Activated T-helper 1 cell treated with anti-CD3 and anti-CD28 coated beads, Interleukin-2, amount 50 U/mL, for 16 hours (primary cell): Measurements from ENCODE around the gene ITGAD.
"Not testable (repeated sequence)": the region's sequence is repeated elsewhere in the genome, so short reads cannot be mapped to it uniquely, and the experiment has no call there.

Source experiments
- DNase-seq, 2 donors: peaks; one replicate each; pipeline ENCODE4 v3.0.0-alpha.2; 2020; ENCODE audit warnings: low read depth in 1 of 2, low spot score in 1 of 2

The ITGAD gene

DNA sequence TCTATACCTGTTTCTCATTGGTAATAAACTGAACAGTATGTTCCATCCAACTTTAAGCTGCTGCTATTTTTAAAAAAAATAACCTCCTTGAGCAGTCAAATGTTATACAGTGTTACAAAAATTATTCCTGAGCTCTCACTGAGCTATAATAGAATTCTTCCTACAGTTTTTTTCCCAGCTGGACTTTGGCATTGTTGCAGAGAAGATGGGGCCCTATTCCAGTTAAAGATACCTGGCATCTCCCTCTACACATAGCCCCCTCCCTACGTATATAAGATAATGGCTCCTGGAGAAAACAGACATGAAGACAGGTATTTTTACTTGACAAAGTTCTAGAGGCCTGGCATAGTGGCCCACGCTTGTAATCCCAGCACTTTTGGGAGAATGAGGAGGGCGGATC lies 36.7 kb downstream of the ITGAD start:
- no peak for DNase-seq

DNA sequence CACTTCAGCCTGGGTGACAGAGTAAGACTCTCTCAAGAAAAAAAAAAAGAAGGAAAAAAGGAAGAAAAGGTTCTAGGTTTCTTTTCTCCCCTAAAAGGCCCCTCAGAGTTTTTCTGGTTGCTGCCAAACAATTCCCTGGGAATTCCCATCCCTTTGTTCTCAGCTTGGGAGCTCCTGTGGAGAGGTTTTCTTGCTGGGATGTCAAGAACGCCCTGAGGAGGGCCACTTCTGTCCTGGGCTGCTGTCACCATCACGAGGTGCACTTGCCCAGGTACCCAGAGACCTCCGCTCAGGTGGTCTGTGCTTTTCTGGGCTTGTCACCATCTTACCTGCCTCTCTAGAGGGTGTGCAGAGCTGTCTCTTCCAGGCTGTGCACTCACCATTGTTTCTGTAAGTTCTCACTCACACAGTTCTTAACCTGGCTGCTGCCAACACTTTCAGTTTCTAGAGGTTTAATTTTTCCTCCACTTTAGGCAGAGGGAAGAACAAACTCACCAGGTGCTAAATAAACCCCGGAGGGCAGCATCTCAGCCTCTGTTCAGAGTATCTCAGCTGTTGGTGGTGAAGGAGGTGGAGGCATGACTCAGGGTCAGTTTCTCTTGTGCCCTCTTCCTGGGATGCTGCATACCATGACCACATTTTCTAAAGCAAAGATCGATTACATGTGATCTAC lies 37.4 kb downstream of the ITGAD start:
- DNase-seq, result no peak

DNA sequence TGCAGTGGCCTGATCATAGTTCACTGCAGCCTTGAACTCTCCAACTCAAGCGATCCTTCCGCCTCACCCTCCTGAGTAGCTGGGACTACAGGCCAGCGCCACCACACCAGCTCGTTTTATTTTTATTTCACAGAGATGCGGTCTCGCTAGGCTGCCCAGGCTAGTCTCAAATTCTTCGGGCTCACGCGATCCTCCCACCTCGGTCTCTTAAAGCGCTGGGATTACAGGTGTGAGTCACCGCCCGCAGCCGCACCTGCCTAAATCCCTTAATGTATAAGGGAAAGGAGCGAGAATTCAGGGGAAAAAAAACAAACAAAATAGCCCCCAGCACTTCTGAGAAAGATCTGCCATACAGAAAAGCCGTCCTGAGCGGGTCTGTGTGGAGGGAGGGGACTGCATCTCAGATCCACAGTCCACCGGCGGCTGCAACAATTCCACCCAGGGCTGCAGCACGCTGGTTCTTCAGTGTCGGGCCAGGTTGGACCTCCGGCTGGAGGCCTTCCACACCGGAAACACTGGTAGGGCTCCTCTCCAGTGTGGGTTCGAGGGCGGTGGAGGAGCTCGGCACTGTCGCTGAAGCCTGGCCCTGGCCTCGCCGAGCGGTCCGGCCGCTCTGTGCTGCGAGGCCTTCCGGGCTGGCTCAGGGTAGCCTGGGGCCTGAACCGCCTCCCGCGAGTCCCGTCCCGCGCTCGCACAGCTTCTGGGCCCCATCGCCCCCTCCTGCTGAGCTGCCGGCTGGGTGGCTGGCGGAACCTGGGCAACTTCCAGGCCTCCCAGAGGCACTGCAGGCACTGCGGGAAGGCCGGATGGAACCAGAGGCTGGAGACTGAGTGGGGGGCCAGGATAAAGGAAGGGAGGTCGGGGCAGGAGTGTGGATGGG lies 42.4 kb downstream of the ITGAD start:
- DNase-seq, result no peak

DNA sequence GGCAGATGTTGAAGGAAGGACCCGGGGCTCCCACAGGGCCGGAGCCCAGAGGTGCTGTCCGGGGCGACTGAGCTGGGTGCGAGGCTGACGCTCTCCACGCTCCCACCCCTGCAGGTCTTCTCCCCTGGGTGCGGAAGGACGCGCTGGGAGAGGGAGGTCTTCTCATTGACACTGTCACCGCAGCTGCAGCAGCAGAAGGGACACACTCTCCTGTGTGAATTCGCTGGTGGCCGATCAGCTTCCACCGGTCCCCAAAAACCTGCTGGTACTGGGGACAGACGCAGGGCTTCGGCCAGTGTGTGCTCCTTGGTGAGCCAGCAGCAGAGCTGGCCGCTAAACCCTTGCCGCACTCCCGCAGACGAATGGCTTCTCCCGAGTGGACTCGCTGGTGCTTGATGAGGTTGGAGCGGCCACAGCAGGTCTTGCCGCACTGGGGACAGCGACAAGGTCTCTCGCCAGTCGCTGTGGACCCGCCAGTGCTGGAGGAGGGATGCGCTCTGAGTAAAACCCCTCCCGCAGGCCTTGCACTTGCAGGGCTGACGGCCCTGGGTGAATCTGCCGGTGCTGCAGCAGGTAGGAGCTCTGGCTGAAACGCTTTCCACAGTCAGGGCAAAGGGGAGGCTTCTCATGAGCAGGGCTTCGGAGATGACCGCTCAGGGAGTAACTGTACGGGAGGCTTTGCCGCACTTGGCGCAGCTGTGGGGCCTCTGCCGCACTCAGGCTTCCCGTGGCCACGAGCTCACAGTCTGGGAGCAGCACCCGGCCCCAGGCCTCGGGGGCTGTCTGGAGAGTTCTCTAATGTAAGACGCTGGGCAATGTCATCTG lies 43.3 kb downstream of the ITGAD start:
- no peak for DNase-seq

DNA sequence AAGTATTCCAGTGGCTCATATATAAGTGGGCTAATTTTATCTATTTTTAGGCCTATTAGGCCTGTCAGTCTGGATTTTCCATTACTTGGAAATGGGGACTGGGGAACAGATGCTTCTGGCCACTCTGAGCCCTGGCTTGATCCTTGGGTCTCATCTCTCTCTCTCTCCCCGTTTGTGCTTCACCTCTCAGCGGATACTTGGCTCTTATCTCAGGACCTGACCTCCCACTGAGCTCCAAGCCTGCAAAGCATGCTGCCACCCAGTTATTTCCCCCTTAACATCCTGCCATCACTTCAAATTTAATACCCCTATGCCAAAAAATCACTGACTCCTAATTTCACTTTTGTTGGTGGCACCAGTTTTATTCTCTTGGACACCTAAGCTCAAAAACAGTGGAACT lies 45.3 kb downstream of the ITGAD start:
- DNase-seq, result no peak

DNA sequence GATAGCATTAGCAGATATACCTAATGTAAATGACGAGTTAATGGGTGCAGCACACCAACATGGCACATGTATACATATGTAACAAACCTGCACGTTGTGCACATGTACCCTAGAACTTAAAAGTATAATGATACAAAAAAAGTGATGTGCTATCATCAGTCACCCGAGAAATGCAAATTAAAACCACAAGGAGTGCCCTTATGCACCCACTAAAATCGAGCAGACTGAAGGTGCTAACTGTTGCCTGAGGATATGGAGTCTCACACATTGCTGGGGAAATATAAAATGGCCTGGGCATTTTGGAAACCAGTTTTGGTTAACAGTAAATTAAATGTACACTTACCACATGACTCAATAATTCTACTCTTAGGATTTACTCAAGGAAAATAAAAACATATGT lies 45.9 kb downstream of the ITGAD start:
- not testable (repeated sequence) for DNase-seq

DNA sequence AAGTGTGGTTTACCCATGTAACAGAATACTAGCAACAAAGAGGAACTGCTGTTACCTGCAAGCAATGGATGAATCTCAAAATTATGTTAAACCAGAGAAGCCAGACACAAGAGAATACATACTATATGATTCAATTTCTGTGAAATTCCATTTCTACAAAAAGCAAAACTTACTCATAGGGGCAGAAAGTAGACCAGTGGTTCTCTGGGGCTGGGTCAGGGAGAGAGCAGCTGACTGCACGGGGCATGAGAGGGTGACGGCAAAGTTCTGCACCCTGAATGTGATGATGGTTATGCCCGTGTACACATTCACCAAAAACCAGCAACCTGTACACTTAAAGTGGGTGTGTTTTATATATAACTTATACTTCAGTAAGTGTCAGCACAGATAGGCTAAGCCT lies 46.4 kb downstream of the ITGAD start:
- DNase-seq, result no peak

DNA sequence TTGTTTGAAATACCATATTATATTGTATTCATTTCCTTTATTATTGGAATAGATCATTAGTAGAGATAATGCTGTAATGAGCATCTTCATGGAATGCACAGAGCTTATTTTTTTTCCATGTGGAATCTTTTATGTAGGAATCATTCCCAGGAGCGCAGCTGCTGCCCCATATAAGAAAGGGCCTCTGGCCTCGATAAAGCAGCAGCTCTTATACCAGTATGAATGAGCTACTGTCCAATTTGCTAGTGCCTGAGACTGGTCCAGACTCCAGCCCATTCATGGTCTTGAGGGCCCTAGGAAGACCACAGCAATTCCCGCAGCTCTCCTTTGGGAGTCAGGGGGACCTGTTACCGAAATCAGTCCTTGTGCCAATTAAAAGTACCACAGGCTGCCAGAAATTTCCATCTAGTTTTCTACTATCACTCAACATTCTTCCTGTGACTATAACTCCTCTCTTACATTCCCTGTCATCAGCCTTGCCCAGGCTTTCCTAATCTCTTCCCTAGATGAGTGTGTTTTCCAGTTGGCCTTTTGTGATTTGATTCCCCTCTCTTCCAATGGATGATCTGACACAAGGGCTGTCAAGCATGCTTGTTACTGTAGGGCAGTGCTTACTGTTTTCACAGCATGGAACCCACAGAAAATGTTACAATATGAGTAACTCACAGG lies 47.5 kb downstream of the ITGAD start:
- DNase-seq, result no peak

DNA sequence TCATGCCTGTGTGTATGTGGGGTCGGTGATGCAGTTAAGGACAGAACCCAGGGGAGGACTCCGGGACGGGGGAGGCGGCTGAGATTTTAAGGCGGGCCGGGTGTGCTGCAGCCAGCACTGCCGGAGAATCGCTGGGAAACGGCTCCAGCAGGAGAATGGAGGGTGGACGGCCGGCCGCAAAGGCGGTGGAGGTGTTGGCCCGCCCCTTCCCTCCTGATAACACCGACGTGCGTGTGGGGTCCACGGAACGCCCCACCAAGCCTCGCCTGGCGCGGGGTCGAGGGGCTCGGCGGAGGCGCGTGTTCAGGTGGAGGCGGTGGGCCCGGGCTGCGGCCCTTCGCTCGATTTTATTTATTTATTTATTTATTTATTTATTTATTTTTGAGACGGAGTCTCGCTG lies 48.8 kb downstream of the ITGAD start:
- DNase-seq, result no peak

DNA sequence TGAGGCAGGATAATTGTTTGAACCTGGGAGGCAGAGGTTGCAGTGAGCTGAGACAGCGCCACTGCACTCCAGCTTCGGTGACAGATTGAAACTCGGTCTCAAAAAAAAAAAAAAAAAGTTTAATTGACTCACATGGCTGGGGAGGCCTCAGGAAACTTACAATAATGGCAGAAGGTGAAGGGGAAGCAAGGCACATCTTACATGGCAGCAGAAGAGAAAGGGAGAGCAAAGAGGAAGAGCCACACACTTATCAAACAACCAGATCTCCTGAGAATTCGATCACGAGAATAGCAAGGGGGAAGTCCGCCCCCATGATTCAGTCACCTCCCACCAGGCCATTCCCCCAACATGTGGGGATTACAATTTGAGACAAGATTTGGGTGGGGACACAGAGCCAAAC lies 52.8 kb downstream of the ITGAD start:
- not testable (repeated sequence) for DNase-seq

DNA sequence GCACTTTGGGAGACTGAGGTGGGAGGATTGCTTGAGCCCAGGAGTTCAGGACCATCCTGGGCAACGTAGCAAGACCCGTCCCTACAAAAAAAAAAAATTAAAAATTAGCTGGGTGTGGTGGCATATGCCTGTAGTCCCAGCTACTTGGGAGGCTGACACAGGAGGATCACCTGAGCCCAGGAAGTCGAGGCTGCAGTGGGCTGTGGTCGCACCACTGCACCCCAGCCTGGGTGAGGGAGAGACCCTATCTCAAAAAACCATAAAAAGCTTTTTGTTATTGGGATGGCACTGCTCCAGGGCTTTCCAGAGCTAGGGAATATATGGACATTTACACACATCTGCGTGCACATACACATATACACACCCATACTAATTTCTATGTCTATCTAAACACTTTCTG lies 58.1 kb downstream of the ITGAD start:
- DNase-seq, result no peak

DNA sequence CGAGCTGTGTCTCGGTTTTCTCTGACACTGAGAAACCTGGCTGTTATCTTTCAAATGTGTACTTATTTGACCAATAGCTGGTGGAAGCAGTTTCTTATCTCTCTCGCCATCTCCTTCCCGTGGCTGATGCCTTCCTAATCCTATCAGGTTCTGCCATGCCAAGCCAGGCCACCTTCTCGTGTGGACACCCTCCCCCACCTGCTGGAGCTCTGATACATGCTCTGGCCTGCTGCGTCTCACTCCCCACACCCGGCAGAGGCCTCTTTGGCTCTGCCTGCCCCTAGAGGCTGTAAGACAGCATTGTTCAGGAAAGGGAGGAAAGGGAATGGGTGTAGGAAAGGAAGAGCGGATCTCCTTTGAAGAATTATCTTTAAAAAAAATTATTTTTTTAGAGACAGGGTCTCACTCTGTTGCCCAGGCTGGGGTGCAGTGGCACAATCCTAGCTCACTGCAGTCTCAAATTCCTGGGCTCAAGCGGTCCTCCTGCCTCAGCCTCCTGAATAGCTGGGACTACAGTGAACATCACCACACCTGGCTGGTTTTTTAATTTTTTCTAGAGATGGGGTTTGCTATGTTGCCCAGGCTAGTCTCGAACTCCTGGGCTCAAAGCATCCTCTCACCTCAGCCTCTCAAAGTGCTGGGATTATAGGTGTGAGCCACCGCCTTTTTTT lies 58.7 kb downstream of the ITGAD start:
- DNase-seq, result no peak

DNA sequence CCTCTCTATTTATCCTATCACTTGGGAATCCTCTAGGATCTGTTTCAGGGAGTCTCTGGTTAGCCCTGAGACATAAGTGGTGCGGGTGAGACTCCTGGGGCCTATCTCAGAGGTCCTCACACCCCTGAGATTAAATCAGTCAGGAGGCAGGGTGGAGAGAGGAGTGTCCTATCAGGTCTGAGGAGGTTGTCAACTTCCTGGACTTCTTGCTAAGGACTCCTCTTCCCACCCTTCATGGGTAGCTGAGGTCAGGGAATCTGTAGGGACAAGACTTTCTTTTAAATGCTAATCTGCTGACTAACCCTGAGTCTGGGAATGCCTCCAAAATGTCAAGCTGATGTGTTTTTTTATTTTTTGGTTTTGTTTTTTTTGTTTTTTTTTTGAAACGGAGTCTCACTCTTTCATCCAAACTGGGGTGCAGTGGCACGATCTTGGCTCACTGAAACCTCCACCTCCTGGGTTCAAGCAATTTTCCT lies 59.5 kb downstream of the ITGAD start:
- no peak for DNase-seq

DNA sequence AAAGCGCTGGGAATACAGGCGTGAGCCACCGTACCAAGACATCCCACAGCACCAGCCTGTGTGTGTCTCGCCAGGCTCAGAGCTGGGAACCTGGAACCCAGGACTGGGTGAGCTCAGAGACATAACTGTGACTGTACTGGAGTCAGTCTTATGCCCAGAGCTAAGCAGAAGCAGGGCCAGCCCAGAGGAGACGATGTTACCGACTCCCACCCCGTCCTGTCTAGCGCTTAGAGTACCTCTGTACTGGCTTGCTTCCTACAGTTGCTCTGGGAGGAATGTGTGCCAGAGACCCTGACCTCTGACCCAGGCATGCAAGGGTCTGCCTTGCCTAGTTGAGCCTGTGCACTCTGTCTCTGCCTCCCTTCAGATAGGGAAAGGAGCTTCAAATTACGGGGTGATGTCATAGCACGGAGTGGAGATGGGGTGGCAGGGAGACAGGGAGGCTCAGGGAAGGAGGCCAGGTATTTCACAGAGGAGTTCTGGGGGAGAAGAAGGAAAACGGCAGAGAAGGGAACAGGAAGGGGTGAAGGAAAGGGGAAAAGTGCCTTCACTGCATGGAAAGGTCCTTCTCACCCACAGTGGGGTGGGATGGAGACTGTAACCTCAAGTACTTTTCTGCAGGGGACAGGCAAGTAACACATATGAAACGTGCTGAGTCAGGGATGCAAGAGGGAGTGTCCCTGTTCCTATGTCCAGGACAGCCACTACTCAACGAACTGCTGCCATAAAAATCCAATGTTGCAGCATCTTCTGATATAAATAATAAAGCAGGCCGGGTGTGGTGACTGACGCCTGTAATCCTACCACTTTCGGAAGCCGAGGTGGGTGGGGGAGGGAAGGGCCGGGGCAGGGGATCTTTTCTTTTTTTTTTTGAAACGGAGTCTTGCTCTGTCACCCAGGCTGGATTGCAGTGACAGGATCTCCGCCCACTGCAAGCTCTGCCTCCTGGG lies 60.4 kb downstream of the ITGAD start:
- no peak for DNase-seq

DNA sequence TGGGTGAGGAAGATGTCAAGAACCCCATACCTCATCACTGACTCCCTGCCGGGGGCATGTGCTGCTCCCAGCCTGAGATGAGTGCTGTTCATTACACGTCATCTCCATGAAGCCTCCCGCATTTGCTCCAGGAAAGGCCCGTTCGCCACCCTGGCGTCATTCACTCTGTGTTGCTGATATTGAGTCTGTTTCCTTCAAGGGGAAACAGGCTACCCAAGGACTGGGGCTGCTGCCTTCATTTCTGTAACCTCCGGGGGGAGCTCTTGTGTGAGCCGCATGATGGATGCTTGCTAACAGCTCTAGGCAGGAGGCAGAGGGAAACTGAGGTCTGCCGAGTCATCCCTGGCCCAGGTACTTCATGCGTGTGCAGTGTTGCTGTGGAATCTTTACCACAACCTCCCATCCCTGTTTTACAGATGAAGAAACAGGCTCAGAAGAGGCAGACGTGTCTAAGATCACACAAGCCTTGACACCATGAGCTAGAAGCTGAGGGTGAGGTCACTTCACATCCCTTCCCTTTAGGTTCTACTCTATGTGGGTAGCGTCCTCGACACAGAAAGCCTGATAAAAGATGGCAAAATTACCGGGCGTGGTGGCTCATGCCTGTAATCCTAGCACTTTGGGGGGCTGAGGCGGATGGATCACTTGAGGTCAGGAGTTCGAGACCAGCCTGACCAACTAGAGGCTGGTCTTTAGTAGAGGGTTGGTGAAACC lies 62.6 kb downstream of the ITGAD start:
- DNase-seq, result no peak

DNA sequence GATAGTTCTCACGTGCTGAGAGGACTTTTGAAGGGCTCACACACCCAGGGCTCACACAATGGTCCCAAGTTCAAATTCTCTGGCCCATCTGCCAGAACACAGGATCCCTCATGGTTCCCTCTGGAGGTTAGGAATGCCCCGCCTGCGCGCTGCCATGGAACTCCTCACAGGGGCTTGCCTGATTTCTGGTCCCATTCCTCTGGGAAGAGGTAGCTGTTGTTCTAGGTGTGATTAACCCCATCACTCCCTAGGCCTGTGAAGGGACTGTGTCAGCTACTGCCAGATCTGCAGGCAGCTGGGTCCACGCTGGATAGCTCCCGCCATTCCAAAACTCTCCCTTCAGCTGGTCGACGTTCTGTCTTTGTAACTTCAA lies 63.8 kb downstream of the ITGAD start:
- no peak for DNase-seq

DNA sequence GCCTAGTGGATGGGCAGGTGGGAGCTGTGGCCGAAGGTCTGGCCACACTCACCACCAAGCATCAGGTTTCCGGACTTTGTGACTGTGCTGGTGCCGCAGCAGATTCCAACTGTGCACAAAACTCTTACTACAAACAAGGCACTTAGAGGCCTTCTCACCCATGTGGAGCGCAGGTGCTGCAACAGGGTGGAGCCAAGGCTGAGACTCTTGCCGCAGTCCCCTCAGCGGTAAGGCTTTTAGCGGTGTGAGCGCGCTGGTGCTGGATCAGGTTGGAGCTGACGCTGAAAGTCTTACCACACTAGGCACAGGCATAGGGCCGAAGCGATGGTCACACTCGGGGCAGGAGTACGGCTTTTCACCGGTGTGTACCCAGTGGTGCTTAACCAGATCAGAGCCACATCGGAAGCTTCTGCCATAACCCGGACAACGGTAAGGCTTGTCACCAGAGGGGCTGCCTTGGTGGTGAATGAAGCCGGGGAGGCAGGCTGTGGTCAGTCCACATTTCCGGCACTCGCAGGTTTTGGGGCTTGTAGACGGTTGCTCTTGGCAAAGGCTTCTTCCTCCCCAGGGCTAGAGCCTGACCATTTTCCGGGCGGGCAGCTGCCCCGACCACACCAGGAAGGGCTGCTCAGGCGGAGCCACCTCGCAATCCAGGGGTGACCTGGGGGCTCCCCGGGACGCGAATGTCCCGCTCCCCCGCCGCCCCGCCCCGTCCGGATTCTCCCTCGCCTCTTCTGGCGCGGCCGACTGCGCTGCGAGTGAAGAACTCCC lies 65.1 kb downstream of the ITGAD start:
- DNase-seq, result peak in 1 of 2 donors; percentile 36
